SIG-M5 treated with dmso at 0.1 percent for 504 hours (cell line): Measurements from ENCODE around the gene C2CD2.
"Not testable (repeated sequence)": the region's sequence is repeated elsewhere in the genome, so short reads cannot be mapped to it uniquely, and the experiment has no call there.

Experiments used
- DNase-seq: peaks from one replicate; lab custom pipeline; 2025; ENCODE audit not compliant: unreplicated experiment; lab: John Stamatoyannopoulos, UW

The C2CD2 gene

DNA sequence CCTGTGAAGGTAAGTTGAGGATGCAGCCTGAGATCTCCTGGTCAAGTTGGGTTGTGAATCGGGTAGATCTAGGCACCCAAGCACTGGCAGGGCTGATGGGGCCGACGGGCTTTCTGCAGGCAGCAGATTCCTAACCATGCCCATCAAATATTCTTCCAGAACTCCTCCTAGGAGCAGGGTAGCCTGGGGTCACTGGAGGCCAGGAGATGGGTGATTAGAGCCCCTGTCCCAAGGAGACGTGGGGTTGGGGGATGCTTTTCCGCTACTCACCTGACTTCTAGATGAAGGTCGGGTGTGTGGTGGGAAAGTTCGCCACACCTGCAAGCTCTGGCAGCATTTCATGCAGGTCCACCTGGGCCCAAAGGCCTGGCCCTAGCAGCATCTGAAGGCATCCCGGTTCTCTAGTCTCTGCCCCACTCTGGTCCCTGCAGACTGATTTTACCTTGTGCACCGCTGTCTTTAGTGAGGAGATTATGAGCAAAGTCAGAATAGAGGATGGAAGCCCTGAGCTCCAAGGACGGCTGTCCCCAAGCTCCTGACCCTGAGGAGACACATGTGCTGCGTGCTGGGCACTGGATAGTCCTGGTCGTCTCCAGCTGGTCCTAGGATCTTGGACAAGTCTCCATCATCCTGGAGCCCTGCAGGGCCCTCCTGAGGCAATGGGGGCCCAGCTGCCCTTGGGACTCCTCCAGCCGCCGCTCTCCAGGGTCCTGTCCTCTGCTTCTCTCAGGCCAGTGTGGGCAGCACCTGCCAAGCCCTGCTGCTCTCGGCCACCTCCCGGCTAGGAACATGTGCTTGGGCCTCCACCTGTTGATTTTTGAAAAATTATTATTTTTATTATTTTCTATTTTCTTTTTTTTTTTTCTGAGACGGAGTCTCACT lies 21.8 kb upstream of the C2CD2 start:
- no peak for DNase-seq

DNA sequence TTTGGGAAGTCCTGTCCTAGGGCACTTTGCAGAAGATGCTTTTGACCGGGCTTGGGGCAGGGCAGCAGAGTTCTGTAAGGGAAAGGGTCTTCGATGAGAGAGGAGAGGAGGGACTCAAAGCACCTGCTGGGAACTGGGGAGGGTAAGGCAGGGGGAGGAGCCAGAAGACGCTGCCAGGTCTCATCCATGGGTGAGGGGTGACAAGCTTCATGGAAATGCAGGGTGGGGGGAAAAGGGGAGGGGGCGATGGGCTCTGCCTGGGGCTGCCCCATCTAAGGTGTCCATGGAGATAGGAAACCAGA lies 20.9 kb upstream of the C2CD2 start:
- DNase-seq, result no peak

DNA sequence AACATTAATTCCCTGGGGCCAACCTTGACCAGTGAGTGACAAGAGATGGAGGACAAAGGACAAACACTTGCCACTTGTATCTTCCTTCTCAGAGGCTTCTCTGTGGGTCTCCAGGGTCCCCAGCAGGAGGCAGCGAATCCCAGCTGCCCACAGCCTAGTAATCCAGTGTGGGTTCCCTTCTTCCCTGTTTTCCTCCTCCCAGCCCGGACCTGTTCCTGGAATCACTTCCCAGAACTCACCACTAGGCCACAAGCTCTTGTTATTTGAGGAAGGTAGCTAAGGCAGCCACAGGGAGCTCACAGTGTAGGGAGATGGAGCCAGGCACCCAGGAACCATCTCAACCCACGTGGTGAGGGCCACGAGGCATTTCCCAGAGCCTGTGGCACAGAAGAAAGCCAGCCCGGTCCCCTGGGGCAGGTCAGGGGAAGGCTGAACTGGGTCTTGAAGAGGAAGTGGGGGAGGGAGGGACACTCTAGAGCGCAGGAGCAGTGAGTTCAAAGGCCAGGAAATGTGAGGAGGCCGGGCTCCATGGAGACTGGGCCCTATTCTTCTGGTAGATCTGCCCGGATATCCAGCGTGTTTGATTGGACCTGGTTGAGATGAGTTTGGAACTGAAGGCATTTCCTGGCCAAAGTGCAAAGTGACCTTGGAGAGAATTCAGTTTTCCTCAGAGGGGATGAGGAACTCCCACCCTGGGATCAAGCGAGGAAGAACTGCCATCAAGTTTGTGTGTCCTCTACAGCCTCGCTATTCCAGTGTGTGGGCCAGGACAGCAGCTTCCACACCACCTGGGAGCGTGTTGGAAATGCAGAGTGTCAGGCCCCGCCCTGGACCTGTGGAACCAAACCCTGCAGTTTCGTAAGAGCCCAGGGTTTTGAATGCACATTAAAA lies 20.3 kb upstream of the C2CD2 start:
- peak; percentile 15 for DNase-seq

DNA sequence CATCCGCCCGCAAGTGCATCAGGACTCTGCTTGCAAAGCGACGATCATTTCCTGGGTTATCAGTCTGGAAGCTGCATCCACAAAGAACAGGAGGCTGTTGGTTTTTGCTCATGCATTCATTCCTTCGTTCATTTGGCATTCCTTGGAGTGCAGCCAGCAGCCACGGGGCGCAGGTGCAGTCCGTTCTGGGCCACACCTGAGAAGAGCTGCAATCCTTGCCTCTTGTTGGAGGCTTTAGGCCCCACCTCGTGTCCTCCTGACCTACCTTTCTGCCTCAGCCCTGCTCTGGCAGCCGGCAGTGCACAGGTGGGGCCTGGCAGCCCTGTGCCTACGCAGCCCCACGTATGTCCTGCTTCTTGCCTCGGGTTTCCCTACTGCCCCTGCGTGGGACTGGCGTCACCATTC lies 19.6 kb upstream of the C2CD2 start:
- no peak for DNase-seq

DNA sequence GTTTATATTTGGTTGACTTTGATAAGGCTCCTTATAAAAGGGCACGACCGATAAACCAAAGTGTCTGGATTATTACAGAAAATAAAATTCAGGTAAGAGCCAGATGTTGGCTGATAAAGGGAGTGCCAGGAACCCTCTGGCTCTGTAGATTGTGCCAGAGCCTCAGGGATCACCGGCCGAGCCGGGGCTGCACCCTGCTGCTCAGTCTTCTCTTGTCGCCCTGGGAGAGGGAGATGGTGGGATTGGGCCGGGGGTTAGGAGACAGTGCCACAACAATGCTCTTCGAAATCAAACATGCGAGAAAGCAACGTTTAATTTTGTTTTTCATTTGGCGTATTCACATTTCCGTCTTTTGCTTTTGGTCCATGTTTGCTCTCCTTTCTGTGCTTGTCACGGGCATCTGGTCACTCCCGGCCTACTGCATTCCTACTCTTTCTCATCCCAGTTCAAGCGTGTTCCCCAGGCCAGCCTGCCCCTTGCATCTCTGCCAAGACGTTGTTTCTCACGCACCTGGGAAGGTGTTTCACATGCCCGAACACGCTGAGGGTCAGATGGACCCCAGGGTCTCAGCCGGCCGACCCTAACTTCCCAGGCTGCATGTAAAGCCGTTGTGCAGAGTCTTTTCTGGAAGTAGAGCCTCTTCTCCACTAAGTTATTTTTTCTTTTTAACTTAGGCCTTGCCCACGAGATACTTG lies 18.8 kb upstream of the C2CD2 start:
- DNase-seq, result no peak

DNA sequence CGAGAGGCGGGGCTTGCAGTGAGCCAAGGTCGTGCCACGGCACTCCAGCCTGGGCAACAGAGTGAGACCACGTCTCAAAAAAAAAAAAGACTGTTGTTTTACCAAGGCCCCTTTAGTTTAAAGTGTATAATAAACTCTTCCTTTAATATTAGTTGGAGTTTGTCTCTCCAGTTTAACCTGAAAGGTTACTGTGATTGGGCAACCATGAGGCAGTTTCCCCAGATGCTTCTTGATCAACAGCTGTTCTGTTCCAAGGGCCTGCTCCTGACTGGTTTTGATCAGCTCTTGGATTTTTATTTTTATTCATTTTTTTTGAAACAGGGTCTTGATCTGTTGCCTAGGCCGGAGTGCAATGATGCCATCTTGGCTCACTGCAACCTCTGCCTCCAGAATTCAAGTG lies 18.1 kb upstream of the C2CD2 start:
- no peak for DNase-seq

DNA sequence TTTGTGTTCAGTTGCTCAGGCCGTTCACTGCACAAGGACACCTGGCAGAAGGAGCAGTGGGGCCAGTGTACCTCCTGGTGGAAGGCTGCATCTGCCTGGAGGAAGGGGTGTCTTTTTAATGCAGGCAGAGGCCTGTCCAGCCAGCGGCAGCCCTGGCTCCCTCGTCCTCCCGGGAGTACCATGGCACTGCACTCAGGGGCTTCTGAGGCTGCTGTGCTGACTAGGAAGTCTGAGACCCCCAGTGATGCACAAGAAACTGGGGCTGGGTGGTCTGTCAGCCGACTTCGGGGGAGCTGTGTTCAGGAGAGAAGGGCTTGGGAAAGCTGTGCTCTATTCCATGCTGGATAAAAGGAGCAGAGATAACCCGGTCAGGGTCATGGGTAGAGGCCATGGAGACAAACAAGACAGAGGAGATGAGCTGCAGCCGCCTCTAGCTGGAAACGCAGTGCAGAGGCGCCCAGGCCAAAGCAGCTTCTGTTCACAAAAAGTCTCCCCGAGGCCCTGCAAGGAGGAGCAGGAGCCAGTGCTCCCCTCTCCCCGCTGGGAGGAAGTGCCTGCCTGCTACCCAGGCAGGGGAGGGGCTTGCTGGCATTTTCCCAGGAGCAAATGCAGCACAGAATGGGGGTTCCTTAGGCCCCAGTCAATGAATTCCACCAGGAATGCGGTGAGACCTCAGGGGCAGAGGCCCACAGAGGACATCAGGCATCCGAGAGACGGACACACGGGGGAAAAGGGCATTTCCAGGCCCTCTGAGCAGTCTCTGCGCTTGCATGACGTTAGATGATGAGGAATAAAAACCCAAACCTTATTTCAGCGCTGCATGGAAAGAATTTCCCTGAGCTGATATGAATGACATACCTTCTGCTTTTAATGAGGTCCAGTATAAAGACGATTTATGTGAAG lies 17.2 kb upstream of the C2CD2 start:
- no peak for DNase-seq

DNA sequence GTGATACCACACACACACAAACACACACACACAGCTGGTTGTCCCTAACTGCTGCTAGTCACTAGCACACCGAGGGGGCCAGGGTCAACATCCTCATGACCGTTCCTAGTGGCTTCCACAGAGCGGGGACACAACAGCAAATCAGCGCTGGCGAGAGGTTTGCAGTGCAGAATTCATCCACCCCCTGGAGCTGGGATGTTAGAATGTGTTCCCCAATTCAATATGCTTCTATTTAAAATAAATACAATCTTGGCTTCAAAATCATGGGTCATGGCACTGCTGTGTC lies 16.2 kb upstream of the C2CD2 start:
- DNase-seq, result no peak

DNA sequence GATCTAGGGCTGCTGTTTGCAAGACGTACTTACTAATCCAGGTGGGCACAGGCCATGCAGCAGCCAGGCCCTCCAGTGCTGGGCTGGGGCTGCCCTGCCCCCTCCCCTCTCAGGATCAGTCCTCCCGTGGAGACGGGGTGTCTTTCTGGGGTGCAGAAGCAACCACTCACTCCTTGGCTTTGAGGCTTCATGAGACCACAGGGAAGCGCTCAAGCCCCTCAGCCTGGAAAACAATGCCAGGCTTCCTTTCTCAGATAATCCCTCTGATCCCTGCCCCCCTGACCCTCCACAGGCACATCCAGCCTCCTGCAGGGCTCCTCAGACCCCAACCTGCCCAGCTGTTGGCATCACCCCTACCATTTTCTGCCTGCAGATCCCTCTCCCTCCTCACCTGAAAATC lies 13.9 kb upstream of the C2CD2 start:
- DNase-seq, result no peak

DNA sequence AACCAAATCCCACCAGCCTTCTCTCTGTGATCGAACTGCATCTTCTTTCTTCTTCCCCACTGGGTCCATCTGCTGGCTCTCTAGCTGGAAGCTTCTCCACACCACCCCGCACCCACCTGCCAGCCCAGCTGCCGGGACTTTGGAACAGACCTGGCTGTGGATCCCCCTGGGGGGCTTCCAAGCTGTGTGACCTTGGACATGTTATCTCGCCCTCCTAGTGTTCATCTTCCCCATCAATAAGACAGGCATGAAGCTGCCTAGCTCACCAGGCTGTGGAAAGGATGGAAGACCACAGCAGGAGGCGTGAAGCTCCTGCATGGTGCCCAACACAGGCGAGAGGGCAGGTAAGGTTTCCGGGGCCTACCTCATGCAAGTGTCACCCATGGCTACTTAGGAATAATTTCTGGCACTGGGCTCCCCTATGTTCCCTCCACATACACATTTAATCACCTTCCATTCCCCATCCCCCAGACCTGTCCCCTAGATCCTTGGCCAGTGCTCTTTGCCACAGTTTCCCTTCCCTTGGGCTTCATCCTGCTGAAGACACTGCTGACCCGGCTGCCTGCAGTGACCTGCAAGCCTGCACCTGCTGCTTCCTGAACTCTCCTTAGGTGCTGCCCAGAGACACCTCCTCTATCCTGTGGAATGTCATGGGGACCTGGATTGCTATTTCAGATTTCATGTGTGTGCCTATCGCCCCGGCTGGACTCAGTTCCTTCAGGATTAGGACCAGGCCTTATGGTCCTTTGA lies 13.2 kb upstream of the C2CD2 start:
- no peak for DNase-seq

DNA sequence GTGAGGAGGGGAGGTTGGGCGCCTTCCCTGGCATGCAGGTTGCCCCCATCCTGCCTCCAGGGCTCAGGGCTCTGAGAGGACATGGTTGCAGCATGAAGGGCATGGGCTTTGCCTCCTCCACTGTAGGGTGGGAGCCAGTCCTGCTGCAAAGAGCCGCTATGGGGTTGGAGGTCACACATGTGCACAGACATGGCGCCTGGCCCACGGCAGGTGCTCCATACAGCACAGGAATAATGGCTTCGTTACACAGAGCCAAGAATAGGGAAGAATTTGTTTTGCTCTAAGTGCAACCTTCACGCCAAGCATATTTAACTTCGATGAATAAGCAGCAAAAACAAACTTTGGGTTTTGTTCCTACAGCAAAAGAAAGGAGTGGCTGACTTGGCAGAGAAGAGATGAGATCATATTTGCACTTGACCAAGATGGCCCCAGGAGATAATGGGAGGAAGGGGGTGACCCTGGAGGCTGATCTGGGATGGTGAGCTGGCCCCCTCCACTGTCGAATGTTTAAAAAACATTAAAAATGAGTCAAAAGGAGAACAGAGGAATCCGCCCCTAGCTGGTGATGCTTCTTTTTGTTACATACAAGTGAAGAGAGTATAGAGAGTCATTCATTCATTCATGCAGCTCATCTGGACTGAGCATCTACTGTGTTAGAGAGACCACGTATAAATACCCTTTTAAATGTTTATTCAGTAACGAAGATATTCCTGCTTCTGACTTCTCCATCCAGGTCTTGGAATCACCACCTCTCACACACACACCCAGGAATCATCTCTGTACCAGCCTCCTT lies 12.4 kb upstream of the C2CD2 start:
- no peak for DNase-seq

DNA sequence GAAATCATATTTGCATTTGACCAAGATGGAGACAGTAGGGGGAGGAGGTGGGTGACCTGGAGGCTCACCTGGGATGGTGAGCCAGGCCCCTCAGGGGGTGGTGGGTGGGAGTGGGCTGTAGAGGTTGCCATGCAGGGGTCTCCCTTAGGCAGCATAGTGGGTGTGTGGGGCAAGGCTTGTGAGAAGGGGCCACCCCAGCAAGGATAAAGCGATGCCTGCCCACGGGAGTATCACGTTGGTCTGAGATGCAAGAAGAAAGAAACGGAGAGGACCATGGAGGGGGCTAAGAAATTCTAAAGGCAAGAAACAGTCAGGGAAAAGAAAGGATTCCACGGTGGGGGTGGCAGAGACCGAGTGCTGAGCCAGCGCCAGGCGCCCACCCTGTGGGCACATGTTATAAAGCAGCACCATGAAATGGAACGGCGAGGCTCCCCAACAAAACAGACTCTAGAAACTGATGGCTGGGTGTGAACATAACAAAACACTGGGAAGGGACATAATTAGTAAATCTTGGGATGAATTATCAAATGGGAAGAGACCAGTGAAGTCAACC lies 11.7 kb upstream of the C2CD2 start:
- no peak for DNase-seq

DNA sequence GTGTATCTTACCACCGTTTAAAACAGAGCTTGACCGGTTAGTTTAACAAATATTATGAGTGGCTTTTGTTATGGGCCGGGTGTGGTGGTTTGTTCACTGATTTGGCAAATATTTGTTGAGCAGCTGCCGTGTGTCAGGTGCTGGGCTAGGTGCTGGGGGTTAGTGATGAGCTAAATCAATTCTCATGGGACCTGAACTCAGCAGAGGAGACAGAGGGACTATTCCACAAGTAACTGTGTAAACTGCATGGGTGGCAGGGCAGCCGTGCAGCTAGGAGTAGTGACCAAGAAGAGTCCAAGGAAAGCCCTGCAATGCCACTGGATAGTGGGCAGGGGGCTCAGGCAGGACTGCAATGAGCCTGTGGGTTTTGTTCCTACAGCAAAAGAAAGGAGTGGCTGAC lies 11.2 kb upstream of the C2CD2 start:
- DNase-seq, result no peak

DNA sequence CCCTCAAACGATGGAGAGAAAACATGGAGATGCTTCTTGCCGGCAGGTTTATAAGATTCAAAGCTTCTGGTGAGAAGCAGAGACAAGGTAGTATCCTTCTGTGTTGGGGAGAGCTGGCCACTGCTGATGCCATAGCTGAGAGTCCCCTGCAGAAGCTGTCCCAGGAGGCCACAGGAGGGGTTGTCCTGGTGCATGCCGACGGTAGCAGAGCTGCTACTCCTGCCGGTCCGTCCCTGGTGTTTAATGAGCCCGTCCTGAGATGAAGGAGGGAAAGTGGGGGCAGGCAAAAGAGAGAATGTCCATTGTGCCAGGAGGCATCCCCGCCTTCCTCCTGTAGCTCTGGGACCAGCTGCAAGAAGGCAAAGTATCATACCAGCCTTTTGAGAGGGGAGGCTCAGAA lies 10.4 kb upstream of the C2CD2 start:
- no peak for DNase-seq

DNA sequence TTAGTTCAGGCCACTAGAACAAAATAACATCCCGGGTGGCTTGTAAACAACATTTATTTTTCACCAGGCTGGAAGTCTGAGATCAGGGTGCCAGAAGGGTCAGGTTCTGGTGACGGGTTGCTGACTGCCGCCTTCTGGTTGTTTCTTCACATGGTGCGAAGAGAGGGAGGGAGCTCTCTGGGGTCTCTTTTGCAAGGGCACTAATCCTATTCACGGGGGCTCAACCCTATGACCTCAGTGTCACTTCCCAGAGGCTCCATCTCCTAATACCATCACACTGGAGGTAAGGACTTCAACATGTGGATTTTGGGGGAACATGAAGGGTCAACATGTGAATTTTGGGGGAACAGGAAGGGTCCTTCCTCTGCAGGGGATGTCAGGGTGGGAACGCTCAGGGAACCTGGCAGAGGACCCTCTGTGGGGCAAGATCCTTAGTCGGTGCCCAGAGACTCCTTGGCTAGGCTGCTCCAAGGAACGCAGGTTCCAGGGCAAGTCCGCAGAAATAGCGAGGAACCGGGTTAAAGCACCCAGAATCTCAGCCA lies 8.7 kb upstream of the C2CD2 start:
- DNase-seq, result no peak

DNA sequence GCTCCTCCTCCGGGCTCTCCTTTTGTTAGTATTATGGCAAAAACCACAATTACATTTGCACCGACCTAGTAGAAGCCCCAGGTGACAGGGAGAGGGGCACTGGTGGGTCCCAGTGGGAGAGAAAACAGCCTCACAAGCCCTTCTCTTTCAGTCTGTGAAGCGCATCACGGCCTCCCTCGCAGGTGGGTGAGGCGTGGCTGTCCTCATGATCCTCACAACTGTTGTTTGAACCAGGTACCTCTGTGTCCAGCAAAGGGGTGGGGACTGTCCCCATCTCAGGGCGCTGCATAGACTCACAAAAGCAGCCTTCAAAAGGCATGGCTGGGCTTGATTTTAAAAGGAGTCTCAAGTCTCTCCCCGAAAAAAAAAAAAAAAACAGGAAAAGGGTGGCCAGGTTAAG lies 7.9 kb upstream of the C2CD2 start:
- no peak for DNase-seq

DNA sequence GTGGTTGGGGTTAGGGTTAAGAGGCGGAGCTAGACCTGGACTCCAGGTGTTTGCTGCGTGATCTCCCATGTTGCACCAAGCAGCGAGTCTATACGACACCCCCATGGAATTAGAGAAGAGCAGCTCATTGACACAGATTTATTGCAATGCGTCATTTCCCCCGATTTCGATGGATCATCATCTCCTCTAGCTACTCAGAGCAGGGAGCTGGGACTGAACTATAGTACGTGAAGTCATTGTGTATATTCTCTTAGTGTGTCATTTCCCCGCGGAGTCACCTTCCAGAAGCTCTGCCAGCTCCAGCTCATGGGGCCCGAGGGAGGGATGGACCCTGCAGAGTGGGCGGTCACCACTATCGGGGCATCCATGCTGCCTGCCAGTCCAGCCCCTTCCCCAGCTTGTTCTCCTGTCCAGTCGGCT lies 7.5 kb upstream of the C2CD2 start:
- DNase-seq, result no peak

DNA sequence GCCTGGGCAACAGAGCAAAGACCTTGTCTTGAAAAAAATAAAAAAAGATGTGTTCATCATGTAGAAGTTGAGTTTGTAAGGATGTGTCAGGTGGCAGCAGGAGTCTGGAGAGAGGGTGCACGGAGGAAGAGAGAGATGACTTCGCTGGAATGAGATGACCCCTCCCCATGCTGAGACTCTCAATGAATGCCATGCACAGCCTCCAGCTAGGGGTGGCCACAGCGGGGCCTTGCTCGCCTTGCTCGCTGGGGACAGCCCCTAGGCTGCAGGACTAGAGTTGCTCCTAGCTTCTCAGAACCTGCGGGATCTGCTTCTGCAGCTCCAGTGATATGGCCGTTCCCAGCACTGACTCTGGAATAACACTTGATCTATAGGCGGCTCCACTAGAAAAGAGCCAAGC lies 6.6 kb upstream of the C2CD2 start:
- DNase-seq, result no peak

DNA sequence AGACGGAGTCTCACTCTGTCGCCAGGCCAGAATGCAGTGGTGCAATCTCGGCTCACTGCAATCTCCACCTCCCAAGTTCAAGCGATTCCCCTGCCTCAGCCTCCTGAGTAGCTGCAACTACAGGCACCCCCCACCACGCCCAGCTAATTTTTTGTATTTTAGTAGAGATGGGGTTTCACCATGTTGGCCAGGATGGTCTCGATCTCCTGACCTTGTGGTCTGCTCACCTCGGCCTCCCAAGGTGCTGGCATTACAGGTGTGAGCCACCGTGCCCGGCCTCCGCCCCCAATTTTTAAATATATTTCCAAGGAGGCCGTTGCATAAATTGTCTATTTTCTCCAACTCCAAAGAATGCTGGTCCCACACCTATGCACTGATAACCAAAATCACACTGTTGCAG lies 5.9 kb upstream of the C2CD2 start:
- not testable (repeated sequence) for DNase-seq
